Measurements from ENCODE around the gene CCL24.

DNA sequence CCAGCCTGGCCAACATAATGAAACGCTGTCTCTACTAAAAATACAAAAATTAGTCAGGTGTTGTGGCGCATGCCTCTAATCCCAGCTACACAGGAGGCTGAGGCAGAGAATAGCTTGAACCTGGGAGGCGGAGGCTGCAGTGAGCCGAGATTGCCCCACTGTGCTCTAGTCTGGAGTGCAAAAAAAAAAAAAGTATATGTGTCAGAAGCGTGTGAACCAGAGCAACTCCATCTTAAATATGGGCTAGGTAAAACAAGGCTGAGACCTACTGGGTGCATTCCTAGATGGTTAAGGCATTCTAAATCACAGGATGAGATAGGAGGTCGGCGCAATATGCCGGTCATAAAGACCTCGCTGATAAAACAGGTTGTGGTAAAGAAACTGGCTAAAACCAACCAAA lies 6.2 kb downstream of the CCL24 start:
- TF ChIP-seq GATA3 (IDR thresholded peaks at IDR 0.05; ENCODE audit: low read depth, low read length) (no peak), GATA2 (IDR thresholded peaks at IDR 0.05; ENCODE audit: low read depth, low read length) (no peak)

Measured in SH-SY5Y (cell line).